ENCODE results near the gene RXRA.

Gene RXRA

DNA sequence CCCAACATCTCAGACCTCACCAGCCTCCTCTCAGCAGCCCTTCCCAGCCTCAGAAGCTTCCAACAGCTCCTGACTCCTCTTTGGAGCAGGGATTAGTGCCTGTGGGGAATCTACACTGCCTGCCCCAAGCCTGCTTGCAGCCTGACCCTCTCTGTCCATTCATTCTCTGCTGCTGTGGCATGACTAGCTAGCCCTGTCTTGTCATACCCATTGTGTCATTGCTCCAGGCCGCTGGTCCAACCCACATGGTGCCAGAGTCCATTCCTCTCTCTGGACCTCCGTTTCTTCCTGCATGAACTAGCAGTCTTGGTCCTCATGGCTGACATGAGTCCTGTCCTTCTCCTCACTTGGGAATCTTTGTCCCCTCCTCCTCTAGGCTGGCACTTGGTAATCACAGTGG, 12.8 kb upstream of the RXRA start:
- H3K4me1 ChIP-seq (ENCODE audit: insufficient read depth, low read length), result no peaks in the 10 kb centered on the region
- H3K9ac ChIP-seq (ENCODE audit: low read depth, low read length), result no peak overlapping the region
- H3K79me2 ChIP-seq (ENCODE audit: insufficient read depth, low read length), result no peaks in the 10 kb centered on the region
- H2AFZ ChIP-seq (ENCODE audit: low read depth, low read length), result no peak overlapping the region
- H3K27me3 ChIP-seq (ENCODE audit: insufficient read depth, low read length, poor library complexity), result peaks cover 5% of the 10 kb centered on the region
- TF ChIP-seq EZH2 (IDR thresholded peaks at IDR 0.05; ENCODE audit: borderline replicate concordance, low read depth, low read length, severe bottlenecking), result no peak
- TF ChIP-seq, protein P1, sequence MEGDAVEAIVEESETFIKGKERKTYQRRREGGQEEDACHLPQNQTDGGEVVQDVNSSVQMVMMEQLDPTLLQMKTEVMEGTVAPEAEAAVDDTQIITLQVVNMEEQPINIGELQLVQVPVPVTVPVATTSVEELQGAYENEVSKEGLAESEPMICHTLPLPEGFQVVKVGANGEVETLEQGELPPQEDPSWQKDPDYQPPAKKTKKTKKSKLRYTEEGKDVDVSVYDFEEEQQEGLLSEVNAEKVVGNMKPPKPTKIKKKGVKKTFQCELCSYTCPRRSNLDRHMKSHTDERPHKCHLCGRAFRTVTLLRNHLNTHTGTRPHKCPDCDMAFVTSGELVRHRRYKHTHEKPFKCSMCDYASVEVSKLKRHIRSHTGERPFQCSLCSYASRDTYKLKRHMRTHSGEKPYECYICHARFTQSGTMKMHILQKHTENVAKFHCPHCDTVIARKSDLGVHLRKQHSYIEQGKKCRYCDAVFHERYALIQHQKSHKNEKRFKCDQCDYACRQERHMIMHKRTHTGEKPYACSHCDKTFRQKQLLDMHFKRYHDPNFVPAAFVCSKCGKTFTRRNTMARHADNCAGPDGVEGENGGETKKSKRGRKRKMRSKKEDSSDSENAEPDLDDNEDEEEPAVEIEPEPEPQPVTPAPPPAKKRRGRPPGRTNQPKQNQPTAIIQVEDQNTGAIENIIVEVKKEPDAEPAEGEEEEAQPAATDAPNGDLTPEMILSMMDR (IDR thresholded peaks at IDR 0.05; ENCODE audit: borderline replicate concordance, extremely low read depth, low read length, poor library complexity, severe bottlenecking), result no peak
- H3K4me2 ChIP-seq (ENCODE audit: insufficient read depth, low read length), result no peak overlapping the region
- H3K27ac ChIP-seq (ENCODE audit: low read length), result no peak overlapping the region
- H3K36me3 ChIP-seq (ENCODE audit: insufficient read depth, low read length), result no peaks in the 10 kb centered on the region
- no peak overlapping the region for H3K4me3 ChIP-seq (ENCODE audit: low read depth in 1 of 2, low read length in 2 of 2)
- H3K9me3 ChIP-seq (ENCODE audit: insufficient read depth, low read length, severe bottlenecking), result no peaks in the 10 kb centered on the region
- ATAC-seq (ENCODE audit: insufficient read depth, low read depth), result no peak
- H4K20me1 ChIP-seq (ENCODE audit: insufficient read depth, low read length), result peaks cover 5% of the 10 kb centered on the region; the same call in 1 of the 2 replicates
- DNase-seq, result no peak

DNA sequence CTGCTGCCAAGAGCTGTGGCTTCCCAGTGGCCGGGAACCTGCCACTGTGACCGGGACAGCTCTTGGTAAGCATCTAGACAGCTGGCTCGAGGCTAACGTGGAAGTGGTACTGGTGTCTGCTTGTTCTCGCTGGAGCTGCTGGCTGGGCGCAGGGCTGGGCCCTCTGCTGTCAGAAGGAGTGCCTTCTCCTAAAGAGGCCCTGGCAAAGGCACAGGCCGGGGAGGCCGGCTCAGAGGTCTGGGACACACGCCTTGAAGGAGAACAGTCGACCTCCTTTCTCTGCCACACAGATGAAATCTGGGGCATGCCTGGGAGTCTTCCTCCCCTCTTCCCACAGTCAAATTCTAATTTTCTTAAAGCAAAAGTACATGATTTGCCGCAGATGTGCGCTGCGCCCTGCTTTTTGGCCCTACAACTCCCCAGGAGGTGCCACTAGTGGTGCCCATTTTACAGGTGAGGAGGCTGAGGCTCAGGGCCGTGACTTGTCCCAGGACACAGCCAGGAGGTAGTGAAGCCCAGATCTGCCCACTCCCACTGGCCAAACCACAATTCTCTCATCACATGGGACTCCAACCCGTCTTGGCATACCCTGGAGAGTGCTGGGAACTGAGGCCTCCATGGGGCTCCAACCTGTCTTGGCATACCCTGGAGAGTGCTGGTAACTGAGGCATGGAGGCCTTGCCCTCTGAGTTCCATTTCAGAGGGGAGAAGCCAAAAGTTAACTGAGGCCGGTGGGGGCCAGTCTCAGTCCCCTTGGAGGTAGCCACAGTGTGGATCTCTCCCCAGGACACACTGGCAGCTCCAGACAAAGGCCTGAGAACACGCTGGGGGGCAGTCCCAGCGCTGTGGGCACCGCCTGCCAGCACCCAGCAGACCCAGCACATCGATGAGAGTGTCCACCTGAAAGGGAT, 12.0 kb upstream of the RXRA start:
- H3K79me2 ChIP-seq (ENCODE audit: insufficient read depth, low read length), result no peaks in the 10 kb centered on the region
- H3K4me3 ChIP-seq (ENCODE audit: low read depth in 1 of 2, low read length in 2 of 2), result no peak overlapping the region
- no peaks in the 10 kb centered on the region for H3K36me3 ChIP-seq (ENCODE audit: insufficient read depth, low read length)
- H3K27ac ChIP-seq (ENCODE audit: low read length), result no peak overlapping the region
- peaks cover 5% of the 10 kb centered on the region for H3K27me3 ChIP-seq (ENCODE audit: insufficient read depth, low read length, poor library complexity)
- peaks cover 5% of the 10 kb centered on the region; the same call in 1 of the 2 replicates for H4K20me1 ChIP-seq (ENCODE audit: insufficient read depth, low read length)
- no peak overlapping the region for H3K4me2 ChIP-seq (ENCODE audit: insufficient read depth, low read length)
- H2AFZ ChIP-seq (ENCODE audit: low read depth, low read length), result no peak overlapping the region
- H3K9me3 ChIP-seq (ENCODE audit: insufficient read depth, low read length, severe bottlenecking), result no peaks in the 10 kb centered on the region
- no peak overlapping the region for H3K9ac ChIP-seq (ENCODE audit: low read depth, low read length)
- no peak for ATAC-seq (ENCODE audit: insufficient read depth, low read depth)
- TF ChIP-seq, protein P1 (IDR thresholded peaks at IDR 0.05; ENCODE audit: borderline replicate concordance, extremely low read depth, low read length, poor library complexity, severe bottlenecking), result no peak
- no peak for TF ChIP-seq EZH2 (IDR thresholded peaks at IDR 0.05; ENCODE audit: borderline replicate concordance, low read depth, low read length, severe bottlenecking)
- no peaks in the 10 kb centered on the region for H3K4me1 ChIP-seq (ENCODE audit: insufficient read depth, low read length)
- DNase-seq, result no peak

DNA sequence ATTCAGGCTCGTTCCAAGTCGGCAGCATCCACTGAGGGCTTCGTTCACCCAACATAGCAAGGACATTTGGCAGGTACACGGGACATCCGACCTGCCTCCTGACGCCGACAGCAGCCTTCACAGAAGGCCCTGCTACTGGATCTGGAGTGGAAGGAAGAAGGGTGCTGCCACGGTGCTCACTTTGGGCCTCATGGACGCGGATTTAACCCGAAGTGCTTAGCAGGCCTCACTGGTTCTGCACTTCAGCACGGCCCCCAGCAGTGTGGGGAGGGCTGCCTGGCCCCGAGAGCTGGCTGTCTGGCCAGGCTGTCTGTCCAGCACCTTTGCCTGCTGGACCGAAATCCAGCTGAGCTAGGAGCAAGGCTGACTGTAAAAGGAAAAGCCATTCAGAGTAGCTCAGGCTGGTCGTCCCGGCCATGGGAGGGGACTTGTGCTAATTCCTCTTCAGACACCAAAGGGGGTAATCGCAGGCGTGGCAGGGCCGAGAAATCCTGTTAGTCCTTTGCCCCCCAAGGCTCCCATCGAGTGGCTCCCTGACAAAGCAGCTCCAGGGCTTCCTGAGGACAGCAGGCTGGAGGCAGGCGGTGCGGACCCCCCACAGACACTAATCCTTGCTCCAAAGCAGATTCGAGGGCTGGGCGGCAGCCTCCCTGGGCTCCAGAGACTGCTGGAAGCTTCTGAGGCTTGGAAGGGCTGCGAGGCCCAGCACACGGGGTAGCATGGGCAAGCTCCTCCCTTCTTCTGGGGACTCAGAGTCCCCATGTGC, 11.1 kb upstream of the RXRA start:
- no peak for TF ChIP-seq EZH2 (IDR thresholded peaks at IDR 0.05; ENCODE audit: borderline replicate concordance, low read depth, low read length, severe bottlenecking)
- TF ChIP-seq, protein P1 (IDR thresholded peaks at IDR 0.05; ENCODE audit: borderline replicate concordance, extremely low read depth, low read length, poor library complexity, severe bottlenecking), result no peak
- H3K36me3 ChIP-seq (ENCODE audit: insufficient read depth, low read length), result no peaks in the 10 kb centered on the region
- H3K4me2 ChIP-seq (ENCODE audit: insufficient read depth, low read length), result no peak overlapping the region
- no peak overlapping the region for H2AFZ ChIP-seq (ENCODE audit: low read depth, low read length)
- H3K9me3 ChIP-seq (ENCODE audit: insufficient read depth, low read length, severe bottlenecking), result no peaks in the 10 kb centered on the region
- H3K4me3 ChIP-seq (ENCODE audit: low read depth in 1 of 2, low read length in 2 of 2), result no peak overlapping the region
- no peak for DNase-seq
- no peaks in the 10 kb centered on the region for H3K4me1 ChIP-seq (ENCODE audit: insufficient read depth, low read length)
- peaks cover 5% of the 10 kb centered on the region; the same call in 1 of the 2 replicates for H4K20me1 ChIP-seq (ENCODE audit: insufficient read depth, low read length)
- ATAC-seq (ENCODE audit: insufficient read depth, low read depth), result no peak
- no peak overlapping the region for H3K27ac ChIP-seq (ENCODE audit: low read length)
- H3K79me2 ChIP-seq (ENCODE audit: insufficient read depth, low read length), result no peaks in the 10 kb centered on the region
- H3K9ac ChIP-seq (ENCODE audit: low read depth, low read length), result no peak overlapping the region
- peaks cover 5% of the 10 kb centered on the region for H3K27me3 ChIP-seq (ENCODE audit: insufficient read depth, low read length, poor library complexity)
